Endothelial cell of umbilical vein (primary cell): ENCODE data around the gene PDSS2. TPM values are rescaled to one million over a fixed set of nuclear protein-coding genes. Genes with fewer than 3 reads are reported as not detected.

Experiments used
- BruUV-seq: library from RNA; stranded (reverse); fragments of 400-500 nt; replicated peaks from 2 replicates; lab custom pipeline; 2021; lab: Mats Ljungman, UMichigan
- CTCF ChIA-PET: fragments of 300-600, 350-600 bp; sonication (Branson Sonifier 250); formaldehyde crosslinking; loops from one replicate; lab custom pipeline; 2021; ENCODE audit warnings: antibody characterized with exemption, inconsistent platforms; lab: Charles Lee
- POLR2A ChIA-PET: fragments of 300-600, 350-600 bp; sonication (Branson Sonifier 250); formaldehyde crosslinking; loops from one replicate; lab custom pipeline; 2021; ENCODE audit warnings: antibody characterized with exemption, inconsistent platforms; lab: Charles Lee
- DNase-seq: peaks from one replicate; pipeline ENCODE4 v3.0.0-alpha.2; 2011; ENCODE audit warnings: low read depth, low spot score
- FAIRE-seq: peaks from 2 replicates; lab custom pipeline; 2011; peaks lifted over from hg19 to GRCh38; lab: Jason Lieb, UNC
- H2AFZ ChIP-seq: 2 replicates; pipeline ENCODE4 v1.6.0; 2012; ENCODE audit warnings: low read depth, low read length, control low read depth, inconsistent platforms
- H3K27ac ChIP-seq: 2 replicates; pipeline ENCODE4 v1.5.1; 2011; ENCODE audit warnings: low read depth, mild to moderate bottlenecking, control low read depth, low read length, moderate library complexity; ENCODE audit not compliant: insufficient read depth
- H3K27me3 ChIP-seq, 2 experiments: 2 replicates each; pipeline versions ENCODE4 v1.6.0 to v1.6.1; 2011; ENCODE audit warnings: low read length in 2 of 2, mixed read lengths in 1 of 2; ENCODE audit not compliant: control insufficient read depth in 2 of 2, insufficient read depth in 2 of 2
- H3K36me3 ChIP-seq, 2 experiments: 2 replicates in 1 of 2; 3 replicates in 1 of 2; pipeline ENCODE4 v1.5.1; 2011; ENCODE audit warnings: low read length in 2 of 2, mild to moderate bottlenecking in 1 of 2, moderate library complexity in 1 of 2; ENCODE audit not compliant: control insufficient read depth in 2 of 2, insufficient read depth in 2 of 2; ENCODE audit errors: extremely low read depth in 1 of 2
- H3K4me1 ChIP-seq: 3 replicates; pipeline ENCODE4 v1.5.1; 2011; ENCODE audit warnings: mild to moderate bottlenecking, low read length; ENCODE audit not compliant: control insufficient read depth, insufficient read depth; ENCODE audit errors: extremely low read depth
- H3K4me2 ChIP-seq: 2 replicates; pipeline ENCODE4 v1.6.1; 2011; ENCODE audit warnings: low read length, control low read depth, mixed read lengths; ENCODE audit not compliant: insufficient read depth
- H3K4me3 ChIP-seq, 3 experiments: fragments of 200-600 bp in 1 of 3; sonication (generic), shearing (Covaris generic) in 1 of 3; replicated peaks in 1 of 3; 2 replicates each; pipeline ENCODE4 v1.5.1; 2011 to 2016; ENCODE audit warnings: control low read depth in 3 of 3, low read length in 3 of 3, mild to moderate bottlenecking in 2 of 3, inconsistent platforms in 1 of 3, low read depth in 1 of 3, moderate library complexity in 1 of 3; ENCODE audit not compliant: insufficient read depth in 1 of 3
- H3K79me2 ChIP-seq: 2 replicates; pipeline ENCODE4 v1.6.0; 2012; ENCODE audit warnings: low read length, inconsistent platforms; ENCODE audit not compliant: control insufficient read depth, insufficient read depth
- H3K9ac ChIP-seq: replicated peaks from 2 replicates; pipeline ENCODE3; 2011; ENCODE audit warnings: low read length, control low read depth; ENCODE audit not compliant: insufficient read depth; ENCODE audit errors: extremely low read depth
- H3K9me1 ChIP-seq: replicated peaks from 3 replicates; pipeline ENCODE4 v1.6.0; 2011; ENCODE audit warnings: mild to moderate bottlenecking, low read length; ENCODE audit not compliant: control insufficient read depth, insufficient read depth; ENCODE audit errors: extremely low read depth
- H3K9me3 ChIP-seq: replicated peaks from 2 replicates; pipeline ENCODE4 v1.5.1; 2012; ENCODE audit warnings: low read length, inconsistent platforms; ENCODE audit not compliant: control insufficient read depth, insufficient read depth
- H4K20me1 ChIP-seq: replicated peaks from 2 replicates; pipeline ENCODE3; 2011; ENCODE audit warnings: mild to moderate bottlenecking, low read length; ENCODE audit not compliant: control insufficient read depth, insufficient read depth; ENCODE audit errors: extremely low read depth
- EZH2 ChIP-seq: IDR thresholded peaks from 2 replicates; pipeline ENCODE4 v1.6.1; 2012; ENCODE audit warnings: borderline replicate concordance, low read depth, mild to moderate bottlenecking, moderate library complexity, low read length, inconsistent platforms; ENCODE audit not compliant: severe bottlenecking
- FOS ChIP-seq: IDR thresholded peaks from 2 replicates; pipeline ENCODE4 v1.6.1; 2011; ENCODE audit warnings: mild to moderate bottlenecking, low read length, moderate library complexity, borderline replicate concordance; ENCODE audit not compliant: insufficient read depth
- GATA2 ChIP-seq: IDR thresholded peaks from 2 replicates; pipeline ENCODE4 v1.7.0; 2011; ENCODE audit warnings: low read depth, mild to moderate bottlenecking, moderate library complexity, mixed read lengths, low read length; ENCODE audit not compliant: insufficient read length, insufficient read depth
- JUN ChIP-seq: IDR thresholded peaks from 2 replicates; pipeline ENCODE4 v1.6.1; 2011; ENCODE audit warnings: borderline replicate concordance, low read depth; ENCODE audit not compliant: insufficient read length, insufficient read depth
- MYC ChIP-seq: IDR thresholded peaks from one replicate; pipeline ENCODE4 v1.6.1; 2011; ENCODE audit warnings: mild to moderate bottlenecking, low read depth, low read length
- POLR2A ChIP-seq: IDR thresholded peaks from 2 replicates; pipeline ENCODE4 v1.6.1; 2012; ENCODE audit warnings: low read depth, mild to moderate bottlenecking, control low read depth, low read length
- POLR2AphosphoS5 ChIP-seq: IDR thresholded peaks from 2 replicates; pipeline ENCODE4 v1.6.1; 2012; ENCODE audit warnings: low read depth, mild to moderate bottlenecking, control low read depth, low read length, moderate library complexity; ENCODE audit not compliant: insufficient read depth
- dilution Hi-C: fragments of 300-500 bp; cut with MboI; formaldehyde crosslinking; loops from one replicate; pipeline ENCODE4 v1.15.0; 2019; ENCODE audit warnings: low sequenced_read_pairs; ENCODE audit not compliant: extremely low pct_ligation_motif_present
- intact Hi-C: fragments of 100-400 bp; cut with micrococcal nuclease; formaldehyde crosslinking; loops from one replicate; pipeline ENCODE4 v1.10.0; 2022
- polyA plus RNA-seq, 4 experiments: library from polyadenylated mRNA; depleted of rRNA in 3 of 4; stranded (reverse) in 3 of 4; unstranded in 1 of 4; fragments of >200 nt; gene quantifications; 2 replicates each; pipeline versions ENCODE4 v1.2.1 to v1.2.3, GENCODE V29; 2011 to 2012; ENCODE audit warnings: missing spikeins in 1 of 4
- total RNA-seq: library from RNA; stranded (reverse); gene quantifications from 2 replicates; pipeline ENCODE4 v1.2.3, GENCODE V29; 2021
- TF ChIP-seq, protein P1 (sequence below), 2 donors: IDR thresholded peaks; 1 replicate in 1 of 2; 2 replicates in 1 of 2; pipeline ENCODE4 v1.5.1; 2011; ENCODE audit warnings: low read length in 2 of 2, mild to moderate bottlenecking in 2 of 2, moderate library complexity in 2 of 2, control low read depth in 1 of 2, inconsistent platforms in 1 of 2, low read depth in 1 of 2; ENCODE audit not compliant: insufficient read depth in 1 of 2; ENCODE audit errors: extremely low read depth in 1 of 2
- TF ChIP-seq, protein P2 (sequence below): IDR thresholded peaks from 2 replicates; pipeline ENCODE4 v1.6.1; 2011; ENCODE audit not compliant: insufficient read depth, insufficient read length

PDSS2 gene
- total and polyA plus RNA-seq, 2 donors (not counting 3 experiments of a cell fraction or from before 2014, with no cell fraction given): 7.6 to 9.3 TPM

DNA sequence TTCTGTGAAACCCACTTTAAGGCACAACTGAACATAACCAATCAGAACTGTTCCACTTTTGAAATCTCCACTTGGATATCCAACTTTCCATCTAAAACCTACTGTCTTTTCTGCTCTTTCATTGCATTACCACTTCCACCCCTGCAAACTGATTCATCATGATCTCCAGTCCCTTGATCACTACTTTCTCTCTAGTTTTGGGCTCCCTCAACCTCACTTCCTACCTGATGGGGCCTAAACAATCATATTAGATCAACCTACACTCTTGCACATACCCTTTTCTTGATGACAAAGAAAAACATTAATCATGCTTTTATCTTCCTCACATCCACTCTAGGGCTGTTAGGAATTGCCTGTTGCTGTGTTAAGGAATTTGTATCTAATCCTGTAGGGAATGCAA lies 137.6 kb downstream of the PDSS2 start:
- Histone ChIP-seq H4K20me1 (no peaks in the 10 kb centered on the region), H3K4me2 (no peak overlapping the region), H3K9me3 (no peaks in the 10 kb centered on the region), H3K9me1 (no peaks in the 10 kb centered on the region), H3K27me3 (no peaks in the 10 kb centered on the region), H3K4me3 (no peak overlapping the region), H3K4me1 (peaks cover 48% of the 10 kb centered on the region), H3K36me3 (no peaks in the 10 kb centered on the region), H2AFZ (no peak overlapping the region), H3K27ac (no peak overlapping the region), H3K9ac (no peak overlapping the region), H3K79me2 (no peaks in the 10 kb centered on the region)
- ChIA-PET POLR2A (interaction anchor here (1.1 kb wide), 1 partner anchor 138 kb away, joined by 3 read pairs; the partner anchor contains the start of gene PDSS2), CTCF (no interaction called here)
- no peak for DNase-seq
- no peak for FAIRE-seq
- TF ChIP-seq FOS (no peak), POLR2A (no peak), GATA2 (no peak), POLR2AphosphoS5 (no peak), MYC (no peak), JUN (no peak), EZH2 (no peak)
- TF ChIP-seq, protein P1, sequence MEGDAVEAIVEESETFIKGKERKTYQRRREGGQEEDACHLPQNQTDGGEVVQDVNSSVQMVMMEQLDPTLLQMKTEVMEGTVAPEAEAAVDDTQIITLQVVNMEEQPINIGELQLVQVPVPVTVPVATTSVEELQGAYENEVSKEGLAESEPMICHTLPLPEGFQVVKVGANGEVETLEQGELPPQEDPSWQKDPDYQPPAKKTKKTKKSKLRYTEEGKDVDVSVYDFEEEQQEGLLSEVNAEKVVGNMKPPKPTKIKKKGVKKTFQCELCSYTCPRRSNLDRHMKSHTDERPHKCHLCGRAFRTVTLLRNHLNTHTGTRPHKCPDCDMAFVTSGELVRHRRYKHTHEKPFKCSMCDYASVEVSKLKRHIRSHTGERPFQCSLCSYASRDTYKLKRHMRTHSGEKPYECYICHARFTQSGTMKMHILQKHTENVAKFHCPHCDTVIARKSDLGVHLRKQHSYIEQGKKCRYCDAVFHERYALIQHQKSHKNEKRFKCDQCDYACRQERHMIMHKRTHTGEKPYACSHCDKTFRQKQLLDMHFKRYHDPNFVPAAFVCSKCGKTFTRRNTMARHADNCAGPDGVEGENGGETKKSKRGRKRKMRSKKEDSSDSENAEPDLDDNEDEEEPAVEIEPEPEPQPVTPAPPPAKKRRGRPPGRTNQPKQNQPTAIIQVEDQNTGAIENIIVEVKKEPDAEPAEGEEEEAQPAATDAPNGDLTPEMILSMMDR (IDR thresholded peaks at IDR 0.05; ENCODE audit: extremely low read depth in 1 of 2, insufficient read depth in 1 of 2, low read depth in 1 of 2, low read length in 2 of 2): no peak
- TF ChIP-seq, protein P2, sequence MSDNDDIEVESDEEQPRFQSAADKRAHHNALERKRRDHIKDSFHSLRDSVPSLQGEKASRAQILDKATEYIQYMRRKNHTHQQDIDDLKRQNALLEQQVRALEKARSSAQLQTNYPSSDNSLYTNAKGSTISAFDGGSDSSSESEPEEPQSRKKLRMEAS: no peak
- BruUV-seq: no TSS peak
- intact Hi-C loops (loop anchor here (10.0 kb wide), 1 partner anchor 523 kb away; no protein-coding TSS in a partner anchor), dilution Hi-C loops (no loop called here)
